ENCODE data around the gene PAEP.

Gene PAEP

DNA sequence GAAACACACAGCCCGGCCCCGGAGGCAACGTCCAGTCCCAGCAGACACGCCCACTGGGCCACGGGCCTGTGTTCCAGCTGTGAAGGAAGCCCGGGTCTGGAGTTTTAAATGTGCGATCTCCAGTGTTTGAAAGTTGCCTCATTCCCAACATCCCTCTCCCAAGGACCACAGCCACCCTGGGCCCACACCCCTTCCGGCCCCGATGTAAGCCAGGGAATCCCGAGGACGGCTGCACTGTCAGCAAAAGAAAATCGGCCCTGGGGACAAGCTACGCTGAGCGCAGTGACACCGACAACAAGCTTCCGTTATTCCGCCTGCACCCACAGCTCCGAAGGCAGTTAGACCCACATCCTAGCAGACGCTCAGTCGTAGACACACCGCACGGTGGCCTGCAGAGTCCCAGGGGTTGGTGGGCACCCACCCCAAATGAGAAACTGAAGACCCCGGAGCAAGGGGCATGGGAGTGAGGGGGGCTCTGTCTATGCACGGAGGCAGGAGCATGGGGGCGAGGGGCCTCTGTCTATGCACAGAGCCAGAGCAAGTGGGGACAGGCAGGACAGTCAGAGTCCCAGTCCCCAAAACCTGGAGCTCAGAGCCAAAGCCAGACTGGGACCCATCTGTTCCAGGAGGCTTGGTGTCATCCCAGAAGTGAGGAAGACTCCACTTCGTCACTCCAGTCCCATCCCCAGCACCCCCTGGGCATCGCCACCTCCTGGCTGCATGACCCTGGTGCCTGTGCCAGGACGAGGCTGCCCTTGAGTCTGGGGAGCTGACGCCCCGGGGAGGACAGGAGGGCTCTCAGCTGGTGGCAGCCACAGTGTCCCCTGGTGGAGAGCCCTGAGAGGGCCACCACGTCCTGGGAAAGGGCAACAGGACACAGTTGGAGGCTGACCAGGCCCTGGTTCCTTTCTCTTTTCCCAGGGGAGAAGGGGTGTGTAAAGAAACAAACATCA is 54.4 kb downstream of the PAEP start:
- no peak for DNase-seq (ENCODE audit: low read depth)
